Measurements from ENCODE around the gene LDLRAD4.

LDLRAD4 gene

DNA sequence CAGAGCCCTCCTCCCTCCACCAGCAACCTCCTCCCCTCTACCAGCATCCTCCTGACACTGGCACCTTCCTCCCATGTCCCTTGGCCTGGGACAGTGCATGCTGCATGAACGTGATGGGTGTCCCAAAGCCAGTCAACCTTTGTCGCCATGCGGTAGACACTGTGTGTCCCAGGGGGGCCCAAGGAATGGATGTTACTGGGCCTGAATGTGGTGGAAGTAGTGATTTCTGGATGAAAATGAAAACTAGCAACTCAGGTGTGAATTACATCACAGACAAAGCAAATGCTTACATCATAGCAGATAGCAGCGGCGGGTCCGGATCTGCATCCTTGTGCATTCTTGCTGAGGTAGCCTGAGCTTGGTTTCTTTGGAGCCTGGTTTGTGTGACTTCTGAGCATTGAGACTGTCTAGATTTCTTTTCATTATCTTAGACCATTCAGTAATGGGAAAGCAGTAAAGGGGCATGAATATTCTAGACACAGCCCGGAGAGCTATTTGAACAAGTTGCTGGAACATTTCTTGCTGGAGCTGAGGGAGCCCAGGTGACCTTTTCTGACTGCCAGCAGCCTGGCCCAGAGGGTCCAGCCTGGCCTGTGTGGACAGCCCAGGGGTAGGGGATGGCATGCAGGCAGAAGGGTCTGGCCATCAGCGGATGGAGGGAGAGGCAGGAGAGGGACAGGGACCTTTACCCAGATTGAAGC is 407.4 kb downstream of the LDLRAD4 start:
- no peak for DNase-seq

GRCh38 chr18:13626544-13626908 is 408.0 kb downstream of the LDLRAD4 start:
- no peak for DNase-seq

GRCh38 chr18:13627639-13628038 is 409.1 kb downstream of the LDLRAD4 start:
- DNase-seq: no peak

DNA sequence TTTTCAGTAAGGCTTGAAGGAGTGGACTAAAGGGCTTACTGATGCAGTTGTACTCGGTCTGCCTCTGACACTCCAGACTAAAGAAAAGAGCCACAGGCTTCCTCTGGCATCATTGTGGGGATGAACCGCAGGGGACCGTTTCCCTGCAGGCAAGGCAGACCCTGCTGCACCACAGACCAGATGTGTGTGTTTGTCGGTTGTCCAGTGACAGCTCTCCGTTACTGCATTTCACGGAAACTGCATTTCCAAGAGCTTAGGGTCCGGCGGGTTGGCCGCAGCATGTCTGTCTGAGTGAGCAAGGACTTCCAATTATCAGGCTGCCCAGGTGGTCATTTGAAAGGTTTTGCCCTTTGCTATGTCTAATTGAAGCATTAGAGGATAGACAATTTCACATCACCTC is 409.7 kb downstream of the LDLRAD4 start:
- DNase-seq: no peak

DNA sequence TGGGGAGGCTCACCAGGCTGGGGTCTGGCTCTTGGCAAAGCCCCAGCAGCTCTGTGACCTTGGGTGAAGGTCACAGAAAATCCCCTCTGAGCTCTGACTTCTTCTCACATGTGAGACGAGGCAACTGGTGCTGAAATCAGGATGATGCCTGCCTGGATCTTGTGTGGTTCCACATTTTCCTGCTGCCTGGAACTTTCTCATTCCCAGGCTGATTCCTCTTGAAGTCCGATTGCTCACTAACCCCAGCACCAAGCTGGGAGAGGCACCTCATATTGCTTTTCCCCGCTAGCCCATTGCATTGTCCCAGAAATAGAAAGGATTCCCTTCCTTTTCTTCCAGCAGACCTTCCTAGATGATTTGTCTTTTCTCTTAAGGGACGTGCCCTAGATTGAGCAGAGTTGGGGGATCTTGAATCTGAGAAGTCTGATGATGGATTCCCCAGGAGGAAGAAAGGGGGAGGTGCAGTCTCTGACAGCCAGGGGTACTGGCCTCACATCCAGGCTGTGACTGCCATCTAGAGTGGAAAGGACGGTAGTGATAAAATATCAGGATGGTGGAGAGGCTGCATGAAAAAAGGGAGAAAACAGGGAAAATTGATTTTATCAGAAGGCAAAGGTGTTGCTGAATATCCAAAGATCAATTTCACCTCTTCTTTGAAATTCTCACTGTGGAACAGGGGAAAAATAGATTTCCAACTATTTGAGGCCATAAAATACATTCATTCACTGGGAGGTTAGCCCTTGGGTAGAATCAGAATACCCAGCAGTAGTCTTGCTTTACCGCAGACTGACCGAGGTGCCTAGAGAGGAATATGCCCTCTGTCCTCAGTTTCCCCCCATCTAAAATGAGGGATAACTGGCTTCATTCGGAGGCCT is 411.5 kb downstream of the LDLRAD4 start:
- DNase-seq: peak; percentile 42

DNA sequence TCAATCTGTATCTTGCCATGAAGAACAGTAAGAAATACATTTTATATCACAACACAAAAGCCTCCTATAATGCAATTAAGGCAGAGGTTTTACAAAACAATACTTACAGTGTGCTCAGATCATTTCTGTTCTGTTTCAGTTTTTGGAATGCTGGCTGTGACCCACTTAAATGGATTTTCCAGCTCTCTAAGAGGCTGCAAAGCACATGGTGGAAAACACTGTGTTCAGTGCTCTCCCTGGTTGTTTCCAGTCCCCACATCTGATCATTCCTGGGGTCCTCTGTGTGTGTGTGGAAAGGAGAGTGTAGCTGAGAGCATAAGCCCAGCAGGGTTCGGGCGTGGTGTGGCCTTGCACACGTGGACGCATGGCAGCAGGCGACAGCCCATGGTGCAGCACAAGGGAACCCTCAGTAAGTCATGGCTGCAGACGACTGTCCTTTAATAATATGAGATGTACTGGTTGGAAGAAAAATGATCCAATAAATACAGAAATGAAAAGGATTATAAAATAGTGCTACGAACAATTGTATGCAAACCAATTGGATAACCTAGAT is 412.2 kb downstream of the LDLRAD4 start:
- no peak for DNase-seq

DNA sequence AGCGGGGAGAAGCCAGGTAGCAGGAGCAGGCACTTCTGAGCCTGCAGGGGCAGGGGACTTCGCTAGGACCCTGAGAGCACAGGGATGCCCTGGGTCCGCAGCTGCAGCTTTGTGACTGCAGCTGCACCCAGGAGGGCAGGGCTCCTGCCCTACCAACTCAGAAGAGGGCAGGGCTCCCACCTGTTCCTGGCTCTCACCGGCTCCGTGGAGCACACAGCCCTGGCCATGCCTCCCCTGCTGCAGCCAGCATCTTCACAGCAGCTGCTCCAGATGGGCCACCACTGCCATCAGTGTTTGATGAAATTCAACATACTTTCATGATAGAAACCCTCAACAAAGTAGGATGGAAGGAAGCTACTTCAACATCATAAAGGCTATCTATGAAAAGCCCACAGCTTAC is 415.1 kb downstream of the LDLRAD4 start:
- no peak for DNase-seq

DNA sequence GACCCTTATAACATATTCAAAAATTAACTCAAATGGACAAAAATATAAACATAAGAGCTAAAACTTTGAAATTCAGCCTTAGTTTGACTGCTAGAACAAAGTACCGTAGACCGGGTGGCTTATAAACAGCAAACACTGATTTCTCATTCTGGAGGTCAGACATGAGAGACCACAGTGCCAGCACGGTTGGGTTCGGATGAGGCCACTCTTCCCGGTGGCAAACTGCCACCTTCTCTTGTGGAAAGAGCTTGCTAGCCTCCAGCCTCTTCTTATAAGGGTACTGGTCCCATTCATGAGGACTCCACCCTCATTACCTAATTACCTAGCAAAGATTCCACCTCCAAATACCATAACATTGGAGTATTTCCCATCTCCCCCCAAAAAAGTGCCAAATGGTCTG is 416.5 kb downstream of the LDLRAD4 start:
- no peak for DNase-seq

GRCh38 chr18:13638719-13639595 is 420.4 kb downstream of the LDLRAD4 start:
- no peak for DNase-seq

- DNase-seq: no peak
Measured at GRCh38 chr18:13640266-13640860, 421.8 kb downstream of the LDLRAD4 start.

DNA sequence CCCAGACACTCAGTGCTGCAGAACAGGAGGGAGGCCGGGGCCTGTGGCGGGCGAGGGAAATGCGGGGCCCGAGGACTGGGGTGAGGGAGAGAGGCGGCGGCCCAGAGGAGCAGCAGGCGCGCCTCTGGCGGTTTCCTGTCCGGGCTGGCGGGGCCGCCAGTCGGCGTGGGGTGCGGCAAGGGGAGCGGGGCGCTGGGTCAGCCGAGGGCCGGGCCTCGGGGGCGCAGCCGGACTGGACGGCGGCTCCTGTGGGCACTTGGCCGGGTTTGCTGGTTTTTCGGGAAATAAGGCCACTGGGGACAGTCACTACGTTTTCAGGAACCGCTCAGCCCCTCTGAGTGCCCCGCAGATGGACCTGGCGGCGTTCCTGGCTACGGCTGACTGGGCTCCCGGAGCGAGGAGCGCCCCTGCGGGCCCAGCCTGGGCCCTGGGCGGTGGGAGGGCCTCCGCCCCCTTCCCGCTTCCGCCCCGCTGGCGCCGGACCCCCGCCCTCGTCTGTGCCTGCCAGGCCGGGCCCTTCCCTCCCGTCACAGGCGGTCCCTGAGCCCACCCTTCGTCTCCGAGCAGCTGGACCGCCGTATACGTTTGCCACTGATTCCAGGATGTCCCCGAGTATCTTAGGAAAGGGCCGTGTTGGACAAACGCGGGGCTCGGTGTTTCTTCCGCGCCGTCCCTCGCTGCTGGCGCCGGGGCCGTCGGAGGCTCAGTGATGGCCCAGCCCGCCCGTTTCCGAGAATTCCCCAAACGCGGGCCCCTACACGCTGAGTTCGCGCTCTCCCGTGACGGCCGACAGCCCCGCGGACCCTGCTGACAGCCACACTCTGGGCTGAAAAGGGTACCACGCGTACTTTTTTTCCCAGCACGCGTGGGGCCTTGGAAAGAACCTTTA is 423.2 kb downstream of the LDLRAD4 start:
- DNase-seq: no peak

GRCh38 chr18:13642440-13642827 is 423.9 kb downstream of the LDLRAD4 start:
- no peak for DNase-seq

GRCh38 chr18:13643261-13643751 is 424.7 kb downstream of the LDLRAD4 start:
- no peak for DNase-seq

- no peak for DNase-seq
Measured at GRCh38 chr18:13645093-13645492, 426.5 kb downstream of the LDLRAD4 start.

DNA sequence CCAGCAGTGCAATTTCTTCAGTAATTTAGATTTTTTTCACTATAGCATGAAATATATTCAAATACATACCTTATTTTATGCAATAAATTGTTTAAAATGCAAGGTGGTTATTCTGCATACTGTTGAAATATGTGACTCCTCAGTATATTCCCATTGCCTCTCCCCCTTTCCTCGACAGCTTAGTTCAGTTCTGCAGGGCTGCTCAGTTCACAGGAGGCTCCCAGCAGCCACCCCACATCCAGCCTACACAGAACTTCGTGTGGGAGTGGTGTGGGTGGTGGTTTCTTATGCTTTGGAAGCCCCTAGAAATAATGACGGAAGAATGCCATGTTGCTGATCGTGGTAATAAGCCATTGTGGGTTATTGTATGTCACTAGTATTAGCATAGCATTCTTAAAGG is 428.1 kb downstream of the LDLRAD4 start:
- no peak for DNase-seq

DNA sequence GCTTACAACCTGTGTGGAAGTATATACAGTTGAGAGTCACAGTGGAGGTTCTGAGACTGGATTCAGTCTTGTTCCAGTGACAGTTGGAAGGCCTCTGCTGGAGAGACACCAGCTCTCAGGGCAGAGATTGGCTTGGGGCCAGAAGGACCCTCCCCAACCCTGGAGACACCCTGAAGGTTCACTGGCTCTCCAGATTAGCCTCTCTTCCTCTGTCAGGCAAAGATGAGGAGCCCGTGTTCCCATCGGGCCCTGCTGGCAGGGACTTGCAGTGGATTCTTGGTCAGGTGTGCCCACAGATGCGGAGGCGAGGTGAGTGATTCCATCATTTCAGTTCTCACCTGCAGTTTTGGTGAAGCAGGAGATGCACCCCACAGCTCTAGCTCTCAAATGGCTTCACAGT is 429.2 kb downstream of the LDLRAD4 start:
- DNase-seq: no peak

DNA sequence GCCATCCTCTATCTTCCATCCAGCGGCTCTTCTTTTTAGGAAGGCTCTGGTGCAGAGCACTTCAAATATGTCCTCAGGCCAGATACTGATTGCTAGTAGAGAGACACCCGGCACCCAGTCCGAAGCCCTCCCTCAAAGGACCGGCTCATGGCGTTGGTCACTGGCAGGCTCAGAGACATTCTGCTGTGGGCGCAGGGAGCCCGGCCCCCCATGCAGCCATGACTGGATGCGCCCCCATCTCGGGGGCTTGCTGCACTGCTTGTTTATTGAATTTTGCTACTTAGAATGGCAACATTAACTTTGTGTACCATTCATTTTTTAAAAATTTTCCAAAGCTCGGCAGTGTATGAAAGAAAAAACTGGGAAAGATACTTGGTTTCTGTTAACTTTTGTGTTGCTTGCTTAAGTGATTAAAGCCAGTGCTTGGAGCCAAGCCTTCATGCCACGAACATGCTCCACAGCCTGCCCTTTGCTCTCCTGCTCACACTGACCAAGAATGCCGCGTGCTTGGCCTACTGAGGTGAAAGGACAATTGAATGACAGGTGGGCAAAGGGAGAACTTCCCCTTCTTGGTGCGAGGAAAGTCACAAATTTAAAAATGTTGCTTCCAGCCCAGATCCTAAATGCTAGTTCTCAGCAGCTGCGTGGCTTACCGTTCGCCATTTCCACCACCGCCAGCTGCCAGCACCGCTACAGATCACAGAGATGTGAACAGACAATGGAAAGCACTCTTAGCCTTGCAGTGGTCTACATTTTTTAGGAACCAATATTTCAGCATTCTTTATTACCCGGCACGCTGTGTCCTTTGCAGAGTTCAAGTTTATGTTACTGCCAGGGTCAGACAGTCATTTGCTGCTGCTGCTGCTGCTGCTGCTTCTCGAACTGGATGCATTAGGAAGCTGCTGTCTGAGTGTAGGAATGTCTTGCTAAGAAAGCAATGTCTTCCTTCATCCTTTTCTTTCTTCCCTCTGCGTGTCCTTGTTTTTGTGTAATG is 431.1 kb downstream of the LDLRAD4 start:
- no peak for DNase-seq

- no peak for DNase-seq
Measured at GRCh38 chr18:13653746-13654433, 435.3 kb downstream of the LDLRAD4 start.

DNA sequence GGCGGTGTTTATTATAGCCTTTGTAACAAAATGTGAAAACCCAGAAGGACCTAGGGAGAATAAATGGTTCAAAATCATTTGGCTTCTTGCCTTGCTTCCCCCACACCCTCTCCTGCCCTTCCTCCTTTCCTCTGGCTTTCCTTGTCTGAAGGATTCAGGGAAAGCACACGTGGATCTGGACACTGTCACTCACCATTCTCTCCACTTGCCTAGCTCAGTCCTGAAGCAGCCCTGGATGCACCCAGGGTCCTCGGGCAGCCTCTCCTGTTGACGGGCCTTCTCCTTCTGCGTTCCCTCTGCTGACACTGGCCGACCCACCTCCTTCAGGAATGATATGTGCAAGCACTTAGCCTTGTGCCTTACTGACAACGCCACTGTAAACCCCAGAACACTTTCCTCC is 439.4 kb downstream of the LDLRAD4 start:
- no peak for DNase-seq

Measured in stimulated activated CD4-positive, alpha-beta T cell treated with anti-CD3 and anti-CD28 coated beads, Interleukin-4, amount 100 ng/mL, for 1 hour (primary cell).